Colonic mucosa (tissue), 4 donors: Measurements from ENCODE around the gene MXRA8. TPM values are rescaled to one million over a fixed set of nuclear protein-coding genes. Genes with fewer than 3 reads are reported as not detected.

Source experiments
- DNase-seq: peaks from one replicate; pipeline ENCODE4 v3.0.0-alpha.2; 2020
- H3K27ac ChIP-seq: fragments of 200-600 bp; one replicate; pipeline ENCODE4 v1.8.0; 2021
- H3K27me3 ChIP-seq: fragments of 200-600 bp; one replicate; pipeline ENCODE4 v1.8.0; 2021
- H3K36me3 ChIP-seq: fragments of 200-600 bp; one replicate; pipeline ENCODE4 v1.8.0; 2021
- H3K4me1 ChIP-seq: fragments of 200-600 bp; one replicate; pipeline ENCODE4 v1.8.0; 2021; ENCODE audit warnings: mild to moderate bottlenecking
- H3K4me3 ChIP-seq: fragments of 200-600 bp; one replicate; pipeline ENCODE4 v1.8.0; 2021
- H3K9ac ChIP-seq, 2 donors: one replicate each; pipeline ENCODE4 v1.7.0; 2013; ENCODE audit warnings: control low read depth in 2 of 2, low read depth in 2 of 2, low read length in 2 of 2
- H3K9me3 ChIP-seq: fragments of 200-600 bp; one replicate; pipeline ENCODE4 v1.8.0; 2021
- CTCF ChIP-seq: fragments of 200-600 bp; IDR thresholded peaks from one replicate; pipeline ENCODE4 v1.8.0; 2022; ENCODE audit warnings: antibody characterized with exemption, mild to moderate bottlenecking
- intact Hi-C: fragments of 100-400 bp; cut with DNase I; formaldehyde crosslinking; loops from one replicate; pipeline ENCODE4 v1.14.1; 2022
- total RNA-seq, 2 donors: library from RNA; stranded (reverse); fragmentation: NEBNext Ultra II Directional in 1 of 2; extraction: Animal tissue kit (Norgen Biotek cat#: 25700) in 1 of 2; gene quantifications; one replicate each; pipeline ENCODE4 v1.2.1, GENCODE V29; 2021
- donor health status: healthy.
- donor health status: DM: no; HTN: no; CAD: no.
- donor health status: DM: no; HTN: no; CAD: no.

MXRA8 gene
- total RNA-seq, 2 donors from 2014 or later: 5.9 to 14.0 TPM

DNA sequence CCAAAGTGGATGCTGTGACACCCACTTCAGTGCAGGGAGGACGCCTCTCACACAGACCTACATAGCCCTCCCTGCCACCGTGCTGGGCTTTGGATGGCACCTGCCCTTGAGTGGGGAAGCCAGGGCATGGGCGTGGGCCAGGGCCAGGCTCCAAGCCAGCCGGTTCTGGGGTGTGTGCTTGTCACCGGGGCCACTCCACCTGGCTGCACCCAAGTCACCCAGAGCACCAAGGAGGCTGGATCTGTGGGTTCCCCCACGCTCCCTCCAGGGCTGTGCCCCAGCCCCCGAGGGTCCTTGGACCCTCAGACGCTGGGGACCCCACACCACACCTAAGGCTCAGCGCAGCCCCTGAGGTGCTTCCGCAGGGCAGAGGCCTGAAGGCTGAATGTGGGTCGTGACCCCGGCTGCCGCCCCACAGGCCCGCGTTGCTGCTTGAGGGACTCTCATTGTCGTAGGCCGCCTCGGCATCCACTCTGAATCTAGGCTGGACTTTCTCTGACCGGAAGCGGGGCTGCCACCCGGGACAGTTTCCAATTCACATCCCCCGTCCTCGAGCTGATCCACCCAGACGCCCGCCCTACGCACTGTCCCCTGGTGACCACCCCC, 1.5 kb downstream of the MXRA8 start:
- no peak for TF ChIP-seq CTCF
- Histone ChIP-seq H3K9me3 (no peaks in the 10 kb centered on the region), H3K9ac (peak overlapping the region; percentile 61 to 69), H3K27ac (peak overlapping the region; percentile 75), H3K4me1 (no peaks in the 10 kb centered on the region), H3K36me3 (no peaks in the 10 kb centered on the region), H3K27me3 (peaks cover 30% of the 10 kb centered on the region), H3K4me3 (peak overlapping the region; percentile 31)
- DNase-seq: no peak
- intact Hi-C loops: no loop called here

- Histone ChIP-seq H3K27ac (peak overlapping the region; percentile 75), H3K4me1 (no peaks in the 10 kb centered on the region), H3K36me3 (no peaks in the 10 kb centered on the region), H3K27me3 (peaks cover 30% of the 10 kb centered on the region), H3K9ac (peak overlapping the region; percentile 60 to 61), H3K9me3 (no peaks in the 10 kb centered on the region), H3K4me3 (peak overlapping the region; percentile 31)
- DNase-seq: no peak
- intact Hi-C loops: no loop called here
- no peak for TF ChIP-seq CTCF
These were observed 2.1 kb downstream of the MXRA8 start for GRCh38 chr1:1356166-1356795.

GRCh38 chr1:1355416-1355815, 2.9 kb downstream of the MXRA8 start:
- Histone ChIP-seq H3K4me3 (peak overlapping the region; percentile 8), H3K27me3 (peaks cover 30% of the 10 kb centered on the region), H3K4me1 (no peaks in the 10 kb centered on the region), H3K9ac (no peak overlapping the region), H3K36me3 (no peaks in the 10 kb centered on the region), H3K27ac (no peak overlapping the region), H3K9me3 (no peaks in the 10 kb centered on the region)
- TF ChIP-seq CTCF: no peak
- intact Hi-C loops: no loop called here
- DNase-seq: no peak

DNA sequence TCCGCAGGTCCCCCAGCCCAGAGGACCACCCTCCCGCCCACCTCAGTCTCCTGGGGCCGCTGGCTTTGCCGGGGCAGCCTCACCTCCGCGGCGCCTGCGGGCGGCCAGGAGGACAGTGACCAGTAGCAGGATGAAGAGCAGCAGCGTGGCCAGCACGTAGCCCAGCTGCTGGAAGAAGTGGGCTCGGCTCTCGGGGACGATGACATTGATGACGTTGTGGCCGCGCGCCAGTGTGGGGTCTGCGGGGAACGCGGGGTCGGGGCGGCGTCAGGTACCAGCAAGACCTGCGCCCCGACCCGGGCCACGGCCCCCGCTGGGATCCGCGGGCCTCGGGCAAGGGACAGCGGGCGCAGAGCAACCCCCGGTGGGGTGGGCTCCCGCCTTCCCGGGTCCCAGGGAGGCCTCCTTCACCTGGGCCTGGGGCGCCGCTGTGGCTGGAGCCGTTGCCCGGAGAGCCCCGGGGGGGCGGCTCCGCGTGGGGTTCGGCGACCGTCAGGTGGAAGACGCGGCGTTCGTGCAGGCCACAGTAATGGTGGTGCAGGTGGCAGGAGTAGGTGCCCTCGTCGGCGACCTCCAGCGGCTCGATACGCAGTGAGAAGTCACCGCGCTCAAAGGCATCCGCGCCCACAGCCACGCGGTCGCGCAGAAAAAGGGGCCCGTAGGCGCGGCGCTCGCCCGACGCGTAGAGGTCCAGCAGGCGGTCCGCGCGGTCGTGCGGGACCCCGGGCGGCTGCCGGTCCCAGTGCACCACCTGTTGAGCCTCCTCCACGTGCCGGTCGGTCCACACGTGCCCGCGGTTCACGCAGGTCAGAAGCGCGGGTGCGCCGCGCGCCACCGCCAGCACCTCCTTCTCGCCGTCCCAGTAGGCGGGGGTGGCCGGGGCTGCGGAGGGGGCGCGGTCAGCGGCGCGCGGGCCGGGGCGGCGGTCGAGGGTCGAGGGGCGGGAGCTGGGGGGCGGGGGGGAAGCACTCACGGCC, 3.8 kb downstream of the MXRA8 start:
- intact Hi-C loops: no loop called here
- no peak overlapping the region for H3K4me3 ChIP-seq
- H3K9me3 ChIP-seq: no peaks in the 10 kb centered on the region
- no peaks in the 10 kb centered on the region for H3K4me1 ChIP-seq
- TF ChIP-seq CTCF: no peak
- H3K27ac ChIP-seq: no peak overlapping the region
- H3K36me3 ChIP-seq: no peaks in the 10 kb centered on the region
- H3K27me3 ChIP-seq: peaks cover 29% of the 10 kb centered on the region
- no peak overlapping the region for H3K9ac ChIP-seq
- DNase-seq: no peak

DNA sequence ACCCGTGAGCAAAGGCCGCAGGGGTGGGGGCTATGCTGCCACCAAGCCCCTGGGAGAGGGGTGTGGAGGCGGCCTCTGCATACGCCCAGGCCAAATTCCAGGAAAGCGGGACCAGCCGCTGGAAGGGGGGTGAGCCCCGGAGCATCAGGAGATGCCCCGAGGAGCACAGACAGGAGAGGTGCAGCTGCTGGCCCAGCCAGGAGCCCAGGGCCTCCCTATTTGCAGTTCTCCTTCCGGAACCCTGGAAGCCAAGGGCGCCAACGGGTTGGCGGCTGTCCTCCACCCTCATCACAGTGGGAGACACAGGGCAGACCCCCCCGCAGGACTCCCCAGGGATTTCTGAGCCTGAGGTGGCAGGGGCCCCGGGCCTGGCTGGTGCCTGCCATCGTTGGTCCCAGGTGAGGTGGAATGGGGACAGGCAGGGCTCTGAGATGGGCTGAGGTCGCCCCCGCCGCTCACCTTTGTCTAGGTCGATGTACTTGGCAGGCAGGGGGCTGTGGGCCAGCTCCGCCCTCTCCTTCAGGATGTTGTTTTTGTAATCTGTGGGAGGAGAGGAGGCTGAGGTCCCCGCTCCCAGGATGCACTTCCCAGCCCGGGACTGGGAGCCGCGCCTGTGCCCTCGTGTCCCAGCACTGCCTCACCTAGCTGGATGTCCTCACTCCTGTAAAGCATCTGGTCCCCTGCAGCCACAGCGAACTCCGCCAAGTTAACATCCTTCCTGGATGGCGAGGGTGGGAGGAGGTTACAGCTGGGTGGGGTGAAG, 4.8 kb downstream of the MXRA8 start:
- Histone ChIP-seq H3K36me3 (no peaks in the 10 kb centered on the region), H3K27ac (no peak overlapping the region), H3K27me3 (peaks cover 25% of the 10 kb centered on the region), H3K9me3 (no peaks in the 10 kb centered on the region), H3K4me1 (no peaks in the 10 kb centered on the region), H3K9ac (no peak overlapping the region), H3K4me3 (no peak overlapping the region)
- no peak for DNase-seq
- intact Hi-C loops: no loop called here
- no peak for TF ChIP-seq CTCF
